GM19395 (cell line): ENCODE data around the gene LIAS.

Source experiments
- ATAC-seq: cut with Tn5 transposase; IDR thresholded peaks from one replicate; pipeline ENCODE4 v1.9.1; 2021; ENCODE audit warnings: mild to moderate bottlenecking, moderate library complexity; ENCODE audit not compliant: unreplicated experiment

LIAS gene

DNA sequence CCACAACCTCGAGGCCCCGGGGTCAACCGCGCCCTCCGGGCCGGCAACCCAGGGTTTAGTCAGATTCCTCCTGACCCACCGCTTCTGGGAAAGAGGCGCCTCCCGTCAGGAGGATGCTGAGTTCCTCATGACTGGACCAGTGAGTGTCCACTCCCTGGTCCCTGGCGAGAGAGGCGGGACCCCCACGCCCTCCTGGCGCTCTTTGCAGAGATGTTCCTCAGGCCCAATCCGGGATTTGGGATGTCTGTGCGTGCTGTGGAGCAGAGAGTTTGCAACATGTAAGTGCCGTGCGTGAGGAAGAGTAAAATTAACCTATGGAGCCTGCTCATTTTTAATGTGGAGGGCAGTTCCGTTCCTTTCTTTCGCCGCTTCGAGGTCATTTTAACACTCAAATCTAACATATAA is 69.2 kb downstream of the LIAS start:
- no peak for ATAC-seq
